GM18907 (cell line): ENCODE data around the gene CLASRP.
"Not testable (repeated sequence)": the region's sequence is repeated elsewhere in the genome, so short reads cannot be mapped to it uniquely, and the experiment has no call there.

Experiments used
- ATAC-seq: cut with Tn5 transposase; IDR thresholded peaks from one replicate; pipeline ENCODE4 v1.9.1; 2021; ENCODE audit warnings: mild to moderate bottlenecking, moderate library complexity; ENCODE audit not compliant: unreplicated experiment

The CLASRP gene, protein sequence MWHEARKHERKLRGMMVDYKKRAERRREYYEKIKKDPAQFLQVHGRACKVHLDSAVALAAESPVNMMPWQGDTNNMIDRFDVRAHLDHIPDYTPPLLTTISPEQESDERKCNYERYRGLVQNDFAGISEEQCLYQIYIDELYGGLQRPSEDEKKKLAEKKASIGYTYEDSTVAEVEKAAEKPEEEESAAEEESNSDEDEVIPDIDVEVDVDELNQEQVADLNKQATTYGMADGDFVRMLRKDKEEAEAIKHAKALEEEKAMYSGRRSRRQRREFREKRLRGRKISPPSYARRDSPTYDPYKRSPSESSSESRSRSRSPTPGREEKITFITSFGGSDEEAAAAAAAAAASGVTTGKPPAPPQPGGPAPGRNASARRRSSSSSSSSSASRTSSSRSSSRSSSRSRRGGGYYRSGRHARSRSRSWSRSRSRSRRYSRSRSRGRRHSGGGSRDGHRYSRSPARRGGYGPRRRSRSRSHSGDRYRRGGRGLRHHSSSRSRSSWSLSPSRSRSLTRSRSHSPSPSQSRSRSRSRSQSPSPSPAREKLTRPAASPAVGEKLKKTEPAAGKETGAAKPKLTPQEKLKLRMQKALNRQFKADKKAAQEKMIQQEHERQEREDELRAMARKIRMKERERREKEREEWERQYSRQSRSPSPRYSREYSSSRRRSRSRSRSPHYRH

DNA sequence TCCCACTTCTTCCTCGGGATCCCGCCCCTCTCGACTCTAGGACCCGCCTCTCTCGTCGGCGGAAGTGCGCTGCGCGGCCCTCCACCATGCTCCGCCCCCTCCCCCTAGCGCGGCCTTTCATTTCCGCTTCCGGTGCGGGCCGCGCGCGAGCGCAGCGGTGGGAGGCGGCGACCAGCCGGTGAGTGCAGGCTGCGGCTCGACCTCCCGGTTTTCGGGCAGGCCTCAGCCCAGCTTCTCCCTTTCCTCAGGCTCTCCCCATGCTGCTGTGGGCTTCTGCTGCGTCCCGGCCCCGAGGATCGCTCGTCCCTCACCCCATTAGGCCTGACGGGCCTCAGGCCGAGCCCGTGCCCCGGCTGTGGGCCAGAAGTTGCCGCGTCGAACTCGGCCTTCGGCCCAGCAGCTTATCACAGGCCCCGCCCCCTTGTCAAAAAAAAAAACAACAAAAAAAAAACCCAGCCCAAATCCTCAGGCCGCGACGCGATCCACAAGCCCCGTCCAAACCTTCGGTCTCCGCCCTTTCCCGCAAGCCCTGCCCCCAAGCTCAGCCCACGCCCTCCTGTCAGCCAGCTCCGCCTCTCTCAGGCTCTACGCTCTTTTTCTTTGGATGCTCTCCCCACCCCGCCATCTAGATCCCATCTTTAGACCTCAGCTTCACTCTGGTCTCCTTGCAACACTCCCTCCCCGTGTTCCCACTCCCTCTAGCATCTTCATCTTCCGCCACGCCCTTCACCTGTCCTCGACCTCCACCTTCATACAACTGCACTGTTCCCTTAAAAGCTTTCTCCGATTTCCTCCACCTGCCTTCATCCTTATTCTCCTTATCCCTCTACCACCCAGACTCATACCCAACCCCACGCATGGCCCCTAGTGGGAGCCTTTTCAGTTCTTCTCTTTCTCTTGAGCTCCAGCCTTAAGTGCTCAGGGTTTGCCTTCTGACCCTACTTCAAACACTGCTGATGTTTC lies at the start of gene CLASRP:
Gene CLASRP (plus strand): TSS at position 115 of the 963 bp plus-strand sequence. CDS start 1,168 bp downstream, outside the sequence.
- peak; percentile 81 for ATAC-seq

DNA sequence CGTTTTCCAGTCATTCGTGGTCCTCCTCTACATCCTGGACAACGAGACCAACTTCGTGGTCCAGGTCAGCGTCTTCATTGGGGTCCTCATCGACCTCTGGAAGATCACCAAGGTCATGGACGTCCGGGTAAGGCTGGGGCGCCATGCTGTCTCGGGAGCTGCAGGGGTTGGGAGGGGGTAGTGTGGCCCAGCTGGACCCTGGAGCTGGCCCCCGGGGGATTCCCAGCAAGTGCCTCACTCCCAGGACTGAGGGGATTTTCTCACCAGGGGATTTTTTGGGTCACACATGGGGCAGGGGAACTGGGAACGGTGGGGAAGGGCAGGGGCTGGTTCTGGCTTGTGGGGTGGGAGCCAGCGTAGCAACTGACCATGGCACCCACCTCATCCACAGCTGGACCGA lies 48.4 kb upstream of the CLASRP start:
- no peak for ATAC-seq

DNA sequence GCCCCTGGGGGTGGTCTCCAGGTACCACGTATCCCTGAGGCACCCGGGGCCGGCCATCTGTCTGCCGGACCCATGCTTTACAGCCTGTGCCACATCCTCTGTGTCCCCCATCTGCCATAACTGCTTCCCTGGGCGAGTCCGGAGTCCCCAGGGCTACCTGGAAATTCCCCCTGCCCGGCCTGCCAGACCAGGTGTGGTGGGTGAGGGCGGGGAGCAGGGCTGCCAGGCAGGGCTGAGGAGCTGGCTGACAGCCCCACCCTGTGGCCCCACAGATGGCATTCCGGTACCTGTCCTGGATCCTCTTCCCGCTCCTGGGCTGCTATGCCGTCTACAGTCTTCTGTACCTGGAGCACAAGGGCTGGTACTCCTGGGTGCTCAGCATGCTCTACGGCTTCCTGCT lies 47.9 kb upstream of the CLASRP start:
- no peak for ATAC-seq

DNA sequence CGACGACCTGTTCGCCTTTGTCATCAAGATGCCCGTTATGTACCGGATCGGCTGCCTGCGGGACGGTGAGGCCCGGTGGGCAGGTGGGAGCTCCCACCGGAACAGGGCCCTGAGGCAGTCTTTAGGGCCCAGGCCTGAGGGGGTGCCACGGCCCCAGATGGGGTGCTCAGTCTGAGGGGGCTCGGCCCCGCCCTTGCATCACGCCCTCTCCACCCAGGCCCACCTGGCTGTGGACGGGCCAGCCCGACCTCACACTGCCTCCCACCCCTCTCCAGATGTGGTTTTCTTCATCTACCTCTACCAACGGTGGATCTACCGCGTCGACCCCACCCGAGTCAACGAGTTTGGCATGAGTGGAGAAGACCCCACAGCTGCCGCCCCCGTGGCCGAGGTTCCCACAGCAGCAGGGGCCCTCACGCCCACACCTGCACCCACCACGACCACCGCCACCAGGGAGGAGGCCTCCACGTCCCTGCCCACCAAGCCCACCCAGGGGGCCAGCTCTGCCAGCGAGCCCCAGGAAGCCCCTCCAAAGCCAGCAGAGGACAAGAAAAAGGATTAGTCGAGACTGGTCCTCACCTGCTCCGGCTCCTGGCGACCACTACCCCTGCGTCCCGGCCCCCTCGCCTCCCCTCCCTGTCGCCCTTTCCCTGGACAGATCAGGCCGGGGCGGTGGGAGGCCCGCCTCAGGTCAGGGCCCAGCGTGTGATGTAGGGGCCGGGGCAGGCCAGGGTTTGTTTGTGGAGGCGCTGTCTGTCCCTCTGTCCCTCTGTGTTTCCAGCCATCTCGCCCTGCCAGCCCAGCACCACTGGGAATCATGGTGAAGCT lies 46.3 kb upstream of the CLASRP start:
- no peak for ATAC-seq

DNA sequence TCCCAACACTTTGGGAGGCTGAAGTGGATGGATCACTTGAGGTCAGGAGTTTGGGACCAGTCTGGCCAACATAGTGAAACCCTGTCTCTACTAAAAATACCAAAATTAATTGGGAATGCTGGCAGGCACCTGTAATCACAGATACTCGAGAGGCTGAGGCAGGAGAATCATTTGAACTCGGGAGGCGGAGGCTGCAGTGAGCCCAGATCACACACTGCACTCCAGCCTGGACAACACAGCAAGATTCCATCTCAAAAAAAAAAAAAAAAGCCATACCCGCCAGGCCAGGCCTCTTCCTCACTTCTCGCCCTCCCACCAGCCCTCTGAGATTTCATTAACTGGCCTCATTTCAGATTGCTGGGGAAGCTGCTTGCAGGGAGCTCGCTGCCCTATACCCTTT lies 45.3 kb upstream of the CLASRP start:
- ATAC-seq: no peak

DNA sequence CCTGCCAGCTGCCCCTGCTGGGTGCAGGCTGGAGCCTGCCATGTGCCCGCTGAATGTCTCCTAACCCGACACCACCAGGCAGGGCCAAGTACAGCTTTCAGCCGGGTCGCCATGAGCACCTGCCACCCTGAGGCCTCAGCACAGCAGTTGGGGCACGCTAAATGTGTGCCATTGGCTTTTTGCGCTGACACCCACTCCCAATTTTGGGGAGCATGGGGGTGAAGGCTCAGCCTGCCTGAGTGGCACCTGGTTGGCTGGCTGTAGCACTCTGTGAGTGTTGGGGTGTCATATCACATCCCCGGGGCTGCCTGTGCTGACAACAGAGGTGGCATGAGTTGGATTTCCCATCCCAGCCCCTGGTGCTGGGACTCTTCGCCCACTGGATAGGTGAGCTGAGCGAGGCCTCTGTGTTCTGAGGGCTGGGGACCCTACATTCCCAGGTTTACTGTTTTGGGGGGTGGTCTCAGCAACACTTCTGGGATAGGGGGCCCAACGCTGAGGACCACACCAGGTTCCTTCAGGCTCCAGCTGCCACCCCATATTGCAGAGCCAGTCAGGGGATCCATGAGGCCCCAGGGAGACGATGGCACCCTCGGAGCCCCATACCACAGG lies 44.8 kb upstream of the CLASRP start:
- no peak for ATAC-seq

DNA sequence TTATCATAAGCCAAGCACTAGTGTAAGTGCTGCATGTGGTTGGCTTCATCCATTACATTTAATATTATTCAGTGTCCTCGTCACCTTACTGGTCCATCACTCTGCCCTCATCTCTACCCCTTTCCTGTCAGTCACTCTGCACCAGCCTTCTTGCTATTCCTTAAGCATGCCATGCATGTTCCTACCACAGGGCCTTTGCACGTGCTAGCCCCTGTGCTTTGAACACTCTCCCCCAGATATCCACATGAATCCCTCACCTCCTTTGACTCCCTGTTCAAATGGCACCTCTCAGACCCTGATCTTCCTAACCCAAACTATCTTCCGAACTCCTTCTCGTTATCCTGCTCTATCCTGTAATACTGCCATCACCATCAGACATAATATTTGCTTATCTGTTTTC lies 40.8 kb upstream of the CLASRP start:
- no peak for ATAC-seq

DNA sequence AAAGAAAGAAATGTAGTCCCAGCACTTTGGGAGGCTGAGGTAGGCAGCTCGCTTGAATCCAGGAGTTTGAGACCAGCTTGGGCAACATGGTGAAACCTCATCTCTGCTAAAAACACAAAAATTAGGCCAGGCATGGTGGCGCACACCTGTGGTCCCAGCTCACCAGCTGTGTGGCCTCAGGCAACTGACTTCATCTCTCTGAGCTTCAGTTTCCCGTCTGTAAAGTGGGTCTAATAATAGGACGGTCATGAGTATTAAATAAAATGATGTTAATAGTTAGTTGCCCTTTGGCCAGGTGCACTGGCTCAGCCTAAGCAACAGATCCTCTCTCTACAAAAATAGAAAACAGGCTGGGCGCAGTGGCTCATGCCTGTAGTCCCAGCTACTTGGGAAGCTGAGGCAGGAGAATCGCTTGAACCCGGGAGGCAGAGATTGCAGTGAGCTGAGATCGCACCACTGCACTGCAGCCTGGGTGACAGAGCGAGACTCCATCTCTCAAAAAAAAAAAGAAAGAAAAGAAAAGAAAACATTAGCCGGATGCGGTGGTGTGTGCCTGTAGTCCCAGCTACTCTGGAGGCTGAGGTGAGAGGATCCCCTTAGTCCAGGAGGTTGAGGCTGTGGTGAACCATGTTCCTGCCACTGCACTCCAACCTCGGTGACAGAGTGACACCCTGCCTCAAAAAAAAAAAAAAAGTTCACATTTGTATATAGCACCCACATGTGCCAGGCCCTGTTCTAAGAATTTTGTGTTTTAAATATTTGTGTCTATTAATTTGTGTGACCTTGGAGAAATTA lies 39.5 kb upstream of the CLASRP start:
- not testable (repeated sequence) for ATAC-seq

DNA sequence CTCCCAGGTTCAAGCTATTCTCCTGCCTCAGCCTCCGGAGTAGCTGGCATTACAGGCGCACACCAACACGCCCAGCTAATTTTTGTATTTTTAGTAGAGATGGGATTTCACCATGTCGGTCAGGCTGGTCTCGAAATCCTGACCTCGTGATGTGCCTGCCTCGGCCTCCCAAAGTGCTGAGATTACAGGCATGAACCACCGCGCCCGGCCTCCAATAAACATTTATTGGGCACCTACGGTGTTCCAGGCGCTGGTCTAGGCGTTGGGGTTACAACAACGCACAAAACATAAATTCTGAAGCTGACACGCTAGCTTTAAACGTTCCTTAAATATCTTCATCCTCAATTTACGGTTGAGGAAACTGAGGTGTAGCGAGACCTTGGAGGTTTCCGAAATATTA lies 38.2 kb upstream of the CLASRP start:
- not testable (repeated sequence) for ATAC-seq

DNA sequence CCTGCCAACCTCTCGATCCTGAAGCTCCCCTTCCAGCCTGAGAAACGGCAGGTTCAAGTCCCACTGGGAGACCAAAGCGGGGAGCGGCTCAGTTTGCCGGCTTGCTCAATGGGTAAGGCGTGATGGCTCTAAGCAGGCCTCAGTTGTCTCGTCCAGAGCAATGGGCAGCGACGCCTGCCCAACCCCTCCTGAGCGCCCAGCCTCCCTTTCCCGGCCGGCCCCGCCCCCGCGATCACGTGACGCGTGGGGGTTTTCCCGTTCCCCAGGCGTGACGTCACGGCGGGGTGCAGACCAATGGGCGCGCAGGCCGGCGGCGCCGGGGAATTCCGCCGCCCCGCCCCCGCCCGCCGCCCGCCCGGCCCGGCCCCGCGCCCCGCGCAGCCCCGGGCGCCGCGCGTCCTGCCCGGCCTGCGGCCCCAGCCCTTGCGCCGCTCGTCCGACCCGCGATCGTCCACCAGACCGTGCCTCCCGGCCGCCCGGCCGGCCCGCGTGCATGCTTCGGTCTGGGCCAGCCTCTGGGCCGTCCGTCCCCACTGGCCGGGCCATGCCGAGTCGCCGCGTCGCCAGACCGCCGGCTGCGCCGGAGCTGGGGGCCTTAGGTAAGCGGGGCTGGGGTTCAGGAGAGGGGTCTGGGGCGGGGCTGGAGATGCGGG lies 37.6 kb upstream of the CLASRP start, which contains the start of gene RELB:
Gene RELB (plus strand): TSS at position 378 of the 653 bp plus-strand sequence. CDS start 116 bp downstream, at position 494.
- peak; percentile 57 for ATAC-seq

DNA sequence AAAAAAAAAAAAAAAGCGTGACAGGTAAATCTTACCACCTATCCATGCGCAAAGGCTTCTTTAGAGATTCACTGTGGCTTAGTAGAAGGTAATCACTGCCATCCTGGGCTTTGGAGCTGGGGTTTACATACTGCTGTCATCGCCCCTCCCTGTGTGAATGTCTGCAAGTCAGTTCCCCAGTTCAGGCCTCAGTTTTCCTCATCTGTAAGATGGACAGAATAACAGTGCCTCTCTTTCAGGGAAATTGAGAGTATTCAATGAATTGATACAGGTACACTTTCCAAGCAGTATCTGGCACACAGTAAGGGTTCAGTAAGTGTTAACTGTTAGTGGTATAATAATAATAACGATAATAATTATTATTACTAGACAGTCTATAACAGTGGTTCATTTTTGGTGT lies 35.4 kb upstream of the CLASRP start:
- no peak for ATAC-seq

DNA sequence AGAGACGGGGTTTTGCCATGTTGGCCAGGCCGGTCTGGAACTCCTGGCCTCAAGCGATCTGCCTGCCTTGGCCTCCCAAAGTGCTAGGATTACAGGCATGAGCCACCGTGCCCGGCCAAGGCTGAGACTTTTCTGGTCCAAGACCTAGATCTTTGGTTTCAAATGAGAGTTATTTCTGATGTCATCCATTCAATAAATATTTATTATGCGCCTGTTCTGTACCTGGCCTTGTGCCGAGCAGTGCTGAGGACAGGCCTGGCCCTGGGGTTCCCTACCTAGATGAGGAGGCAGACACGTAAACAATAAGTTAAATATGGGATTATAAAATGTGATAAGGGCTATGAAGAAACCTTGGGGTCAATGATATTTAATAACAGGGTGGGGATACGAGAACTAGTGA lies 33.1 kb upstream of the CLASRP start:
- no peak for ATAC-seq

DNA sequence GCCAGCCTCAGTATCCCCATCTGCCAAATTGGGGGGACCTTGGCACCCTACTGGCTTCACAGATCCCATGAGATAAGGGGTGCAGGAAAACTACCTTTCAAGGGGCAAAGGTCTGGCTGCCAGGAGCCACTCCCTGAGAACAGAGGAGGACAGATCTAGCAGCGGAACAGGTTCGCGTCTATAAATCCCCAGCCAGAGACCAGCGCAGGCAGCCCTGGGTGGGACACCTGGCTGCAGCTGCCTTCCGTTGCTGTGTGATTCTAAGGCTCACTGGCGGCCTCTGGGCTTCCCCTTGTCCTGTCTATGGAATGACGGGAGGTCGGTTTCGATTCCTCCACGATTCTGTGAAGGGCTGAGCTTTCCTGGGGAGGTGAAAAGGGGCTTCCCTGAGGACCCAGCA lies 30.3 kb upstream of the CLASRP start:
- ATAC-seq: no peak

DNA sequence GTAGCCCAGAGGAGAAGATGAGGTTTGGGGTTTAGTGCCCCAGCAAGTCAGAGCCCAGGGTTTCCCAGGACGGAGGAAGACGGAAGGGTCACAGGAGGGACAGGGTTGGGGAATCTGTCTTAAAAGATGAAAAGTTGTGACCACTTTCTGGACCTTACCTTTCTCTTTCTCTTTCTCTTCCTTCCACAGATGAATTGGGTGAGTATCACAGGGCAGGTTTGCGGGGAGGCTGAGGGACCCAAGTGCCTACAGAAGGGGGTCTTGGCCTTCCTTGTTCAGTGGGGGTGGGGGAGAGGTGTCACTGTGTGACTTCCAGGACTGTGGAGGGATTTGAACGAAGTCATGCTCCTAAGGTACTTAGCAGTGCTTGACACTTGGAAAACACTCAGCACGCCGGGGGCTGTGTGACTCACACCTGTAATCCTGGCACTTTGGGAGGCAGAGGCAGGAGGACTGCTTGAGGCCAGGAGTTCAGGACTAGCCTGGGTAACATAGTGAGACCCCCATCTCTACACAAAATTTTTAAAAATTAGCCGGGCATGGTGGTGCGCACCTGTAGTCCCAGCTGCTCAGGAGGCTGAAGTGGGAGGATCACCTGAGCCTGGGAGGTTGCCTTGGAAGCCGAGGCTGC lies 29.1 kb upstream of the CLASRP start:
- ATAC-seq: no peak

DNA sequence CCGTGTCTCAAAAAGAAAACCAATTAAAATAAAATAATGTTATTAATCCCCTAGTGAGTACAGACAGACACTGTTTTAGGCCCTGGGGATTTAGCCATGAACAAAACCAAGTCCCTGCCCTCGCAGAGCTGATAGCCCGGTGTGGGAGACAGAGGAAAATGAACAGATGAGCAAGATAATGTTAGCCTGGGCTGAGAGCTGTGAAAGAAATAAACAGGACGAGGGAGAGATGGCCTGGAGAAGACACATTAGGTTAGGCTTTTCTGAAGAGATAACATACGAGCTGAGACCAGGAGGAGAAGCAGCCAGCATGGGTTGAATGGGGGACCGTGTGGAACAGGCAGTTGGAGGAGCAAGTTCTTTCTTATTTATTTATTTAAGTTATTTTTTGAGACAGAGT lies 28.5 kb upstream of the CLASRP start:
- no peak for ATAC-seq

DNA sequence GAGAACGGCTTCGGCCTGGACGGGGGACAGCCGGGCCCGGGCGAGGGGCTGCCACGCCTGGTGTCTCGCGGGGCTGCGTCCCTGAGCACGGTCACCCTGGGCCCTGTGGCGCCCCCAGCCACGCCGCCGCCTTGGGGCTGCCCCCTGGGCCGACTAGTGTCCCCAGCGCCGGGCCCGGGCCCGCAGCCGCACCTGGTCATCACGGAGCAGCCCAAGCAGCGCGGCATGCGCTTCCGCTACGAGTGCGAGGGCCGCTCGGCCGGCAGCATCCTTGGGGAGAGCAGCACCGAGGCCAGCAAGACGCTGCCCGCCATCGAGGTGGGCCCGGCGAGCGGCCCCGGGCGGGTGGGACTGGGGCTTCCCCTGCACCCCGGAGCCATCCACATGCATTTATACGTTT lies 26.9 kb upstream of the CLASRP start:
- no peak for ATAC-seq

DNA sequence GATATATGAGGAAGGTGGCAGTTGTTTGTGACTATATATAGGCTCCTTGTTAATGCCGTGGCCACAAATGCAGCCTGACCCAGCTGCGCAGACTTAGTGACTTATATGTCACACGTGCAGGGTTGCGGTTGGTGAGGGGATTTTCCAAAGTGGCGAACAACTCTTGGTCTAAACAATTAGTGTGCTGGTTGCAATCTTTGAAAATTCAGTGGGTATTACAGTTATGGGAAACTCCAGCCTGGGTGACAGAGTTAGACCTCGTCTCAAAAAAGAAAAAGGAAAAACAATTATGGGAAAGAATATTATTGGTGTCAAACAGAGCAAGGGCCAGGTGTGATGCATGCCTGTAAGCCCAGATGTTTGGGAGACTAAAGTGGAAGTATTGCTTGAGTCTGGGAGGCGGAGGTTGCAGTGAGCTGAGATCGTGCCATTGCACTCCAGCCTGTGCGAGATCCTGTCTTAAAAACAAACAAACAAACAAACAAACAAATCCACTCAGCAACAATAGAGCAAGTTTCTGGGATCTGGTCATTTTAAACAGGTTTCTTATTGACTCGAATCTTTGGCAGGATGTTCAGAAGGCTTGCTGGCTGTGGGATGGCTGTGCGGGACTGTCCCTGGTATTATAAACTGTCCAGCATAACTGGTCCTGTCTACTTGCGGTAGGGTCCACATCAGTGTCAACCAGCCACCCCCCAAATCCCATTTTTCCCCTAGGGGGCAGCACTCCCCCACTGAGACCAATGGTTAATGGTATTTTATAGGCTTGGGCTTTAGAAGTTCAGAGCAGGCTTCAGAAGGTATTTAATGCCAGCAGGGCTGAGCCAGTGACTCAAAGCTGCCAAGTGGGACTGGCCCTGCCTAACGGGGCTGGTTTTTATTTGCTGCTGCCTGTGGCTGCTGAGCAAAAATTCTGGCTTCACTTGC lies 22.2 kb upstream of the CLASRP start:
- ATAC-seq: peak; percentile 73
